ENCODE data around the gene MSANTD2.

GRCh38 chr11:124840666-124841065 is 40.5 kb upstream of the MSANTD2 start:
- no peak for TF ChIP-seq CTCF (IDR thresholded peaks at IDR 0.05)
- TF ChIP-seq EZH2 (IDR thresholded peaks at IDR 0.05; ENCODE audit: borderline replicate concordance, insufficient read depth, low read depth, low read length, poor library complexity, severe bottlenecking), result no peak

All from B cell (primary cell).